ENCODE data around the gene LKAAEAR1.

LKAAEAR1 gene

DNA sequence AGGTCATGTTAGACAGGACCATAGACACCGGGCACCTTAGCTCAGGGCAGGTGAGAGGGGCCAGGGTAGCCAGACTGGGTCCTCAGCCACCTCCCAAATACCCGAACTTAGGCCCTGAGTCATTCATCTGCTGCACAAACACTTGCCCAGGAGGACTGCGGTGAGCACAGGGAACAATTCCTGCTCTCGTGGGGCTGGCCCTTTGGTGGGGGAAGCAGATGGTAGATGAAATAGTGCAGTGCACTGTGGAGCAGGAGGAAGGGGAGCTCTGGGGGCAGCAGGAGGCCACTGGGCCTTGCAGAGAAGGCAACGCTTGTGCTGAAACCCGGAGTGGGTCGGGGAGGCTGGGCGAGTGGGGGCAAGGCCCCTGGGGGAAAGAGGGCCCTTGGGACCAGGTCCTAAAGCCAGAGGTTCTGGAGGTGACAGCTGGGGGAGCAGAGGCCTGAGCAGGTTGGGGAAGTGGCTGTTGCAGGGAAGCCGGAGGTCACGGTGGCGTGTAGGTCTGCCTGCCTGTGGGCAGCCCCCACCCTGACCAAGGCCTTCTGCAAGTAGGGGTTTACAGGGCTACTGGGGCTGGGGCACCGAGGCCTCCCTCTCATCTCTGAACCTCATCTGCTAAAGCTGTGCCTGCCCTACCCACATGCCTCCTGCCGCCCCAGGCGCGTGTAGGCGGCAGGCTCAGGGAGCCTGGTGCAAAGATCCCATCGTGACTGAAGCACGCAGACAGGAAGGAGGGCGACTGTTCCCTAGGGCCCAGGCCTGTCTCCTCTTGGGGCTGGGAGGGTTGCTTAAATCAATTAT, 27.8 kb upstream of the LKAAEAR1 start:
- in situ Hi-C loops (cut with HindIII; ENCODE audit: low sequenced_read_pairs) = loop anchor here (5.0 kb wide), 1 partner anchor 60 kb away; no protein-coding TSS in a partner anchor

DNA sequence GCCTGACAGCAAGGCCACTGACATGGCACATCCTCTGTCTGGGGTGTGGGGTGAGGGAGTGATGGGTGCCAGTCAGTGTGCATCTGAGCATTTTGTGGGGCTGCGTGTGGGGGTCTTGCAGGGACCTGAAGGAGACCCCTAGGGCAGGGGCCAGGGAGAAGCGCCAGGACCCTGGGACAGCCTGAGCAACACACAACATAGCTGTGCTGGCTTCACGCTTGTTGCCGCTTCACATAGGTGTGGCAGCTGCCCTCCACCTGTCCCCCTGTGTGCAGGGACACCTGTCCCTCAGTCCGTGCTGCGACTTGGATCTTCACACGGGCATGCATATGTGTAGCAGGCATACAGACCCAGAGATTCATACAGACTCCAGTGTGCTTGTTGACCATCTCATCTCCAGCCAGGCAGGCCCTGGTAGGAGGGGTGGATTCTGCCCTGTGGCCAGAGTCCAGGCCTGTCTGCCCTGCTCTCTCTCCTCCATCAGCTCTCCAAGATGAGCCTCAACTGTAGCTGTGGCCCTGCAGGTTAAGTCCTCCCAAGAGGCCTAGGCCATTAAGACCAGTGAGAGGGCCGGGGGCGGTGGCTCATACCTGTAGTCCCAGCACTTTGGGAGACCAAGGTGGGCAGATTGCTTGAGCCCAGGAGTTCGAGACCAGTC, 26.3 kb upstream of the LKAAEAR1 start:
- in situ Hi-C loops (cut with HindIII; ENCODE audit: low sequenced_read_pairs) = loop anchor here (5.0 kb wide), 1 partner anchor 58 kb away; no protein-coding TSS in a partner anchor

DNA sequence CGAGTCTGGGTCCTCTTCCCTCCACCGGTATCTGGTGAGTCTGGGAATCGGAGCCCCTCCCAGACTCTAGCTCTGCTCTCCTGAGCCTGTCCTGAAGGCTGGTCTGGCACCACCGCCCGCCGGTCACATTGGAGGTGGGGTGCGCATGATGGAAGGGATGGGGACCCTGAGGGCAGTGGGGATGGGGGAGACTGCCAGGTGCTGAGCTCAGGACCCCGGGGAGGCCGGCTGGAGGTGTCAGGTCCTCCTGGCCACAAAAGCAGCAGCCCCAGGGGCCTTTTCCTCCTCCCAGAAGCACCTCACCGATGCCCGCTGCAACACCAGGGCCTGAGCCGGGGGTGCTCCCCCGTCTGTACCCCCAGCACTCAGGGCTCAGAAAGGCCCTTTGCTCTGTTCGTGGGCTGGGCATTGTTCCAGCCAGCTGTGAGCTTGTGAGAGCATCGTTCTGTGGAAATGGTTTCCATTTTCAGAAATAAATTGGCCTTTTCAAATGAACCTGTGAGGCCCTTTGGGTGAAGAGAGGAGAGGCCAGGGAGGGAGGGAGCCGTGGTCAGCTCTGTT, 25.7 kb upstream of the LKAAEAR1 start:
- in situ Hi-C loops (cut with HindIII; ENCODE audit: low sequenced_read_pairs) = loop anchor here (5.0 kb wide), 1 partner anchor 58 kb away; no protein-coding TSS in a partner anchor

DNA sequence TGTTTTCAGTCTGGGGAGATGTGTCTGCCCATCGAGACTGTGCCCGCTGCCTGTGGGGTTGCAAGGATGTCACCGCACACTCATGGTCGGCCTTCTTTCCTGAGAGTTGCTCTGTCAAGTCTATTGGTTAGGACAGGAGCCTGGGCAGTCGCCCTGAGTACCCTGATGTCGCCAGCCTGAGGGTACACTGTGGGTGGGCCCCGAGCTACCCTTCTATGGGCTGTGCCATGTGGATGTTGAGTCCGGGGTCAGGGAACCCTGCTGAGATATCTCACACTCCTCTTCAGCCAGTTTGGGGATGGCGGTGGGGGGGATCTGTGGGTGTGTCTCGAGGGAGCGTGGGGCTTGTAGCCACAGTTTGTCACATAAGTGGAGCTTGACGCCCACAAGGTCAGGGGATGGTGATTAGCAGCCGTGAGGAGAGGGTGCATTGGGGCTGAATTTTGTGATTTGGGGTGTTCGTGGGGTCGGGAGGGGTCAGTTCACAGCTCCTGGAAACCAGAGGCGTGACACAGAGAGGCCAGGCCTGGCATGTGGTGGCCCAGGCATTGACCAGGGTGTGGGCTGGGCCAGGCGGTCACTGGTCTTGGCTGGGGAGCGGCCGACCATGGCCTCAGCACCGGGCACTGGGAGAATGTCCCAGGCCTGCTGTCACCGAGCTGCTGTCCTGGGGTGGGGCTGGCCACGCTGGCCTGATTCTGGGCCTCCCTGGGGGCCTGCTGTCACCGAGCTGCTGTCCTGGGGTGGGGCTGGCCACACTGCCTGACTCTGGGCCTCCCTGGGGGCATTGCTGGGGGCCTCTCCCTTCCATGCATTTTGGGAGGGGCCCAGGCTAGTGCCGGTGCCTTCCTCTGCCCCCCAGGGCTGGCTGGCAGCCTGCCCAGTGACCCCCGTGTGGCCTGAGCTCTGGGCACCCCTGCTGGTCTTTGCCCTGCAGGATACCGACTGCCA, 24.8 kb upstream of the LKAAEAR1 start:
- in situ Hi-C loops (cut with HindIII; ENCODE audit: low sequenced_read_pairs) = no loop called here

DNA sequence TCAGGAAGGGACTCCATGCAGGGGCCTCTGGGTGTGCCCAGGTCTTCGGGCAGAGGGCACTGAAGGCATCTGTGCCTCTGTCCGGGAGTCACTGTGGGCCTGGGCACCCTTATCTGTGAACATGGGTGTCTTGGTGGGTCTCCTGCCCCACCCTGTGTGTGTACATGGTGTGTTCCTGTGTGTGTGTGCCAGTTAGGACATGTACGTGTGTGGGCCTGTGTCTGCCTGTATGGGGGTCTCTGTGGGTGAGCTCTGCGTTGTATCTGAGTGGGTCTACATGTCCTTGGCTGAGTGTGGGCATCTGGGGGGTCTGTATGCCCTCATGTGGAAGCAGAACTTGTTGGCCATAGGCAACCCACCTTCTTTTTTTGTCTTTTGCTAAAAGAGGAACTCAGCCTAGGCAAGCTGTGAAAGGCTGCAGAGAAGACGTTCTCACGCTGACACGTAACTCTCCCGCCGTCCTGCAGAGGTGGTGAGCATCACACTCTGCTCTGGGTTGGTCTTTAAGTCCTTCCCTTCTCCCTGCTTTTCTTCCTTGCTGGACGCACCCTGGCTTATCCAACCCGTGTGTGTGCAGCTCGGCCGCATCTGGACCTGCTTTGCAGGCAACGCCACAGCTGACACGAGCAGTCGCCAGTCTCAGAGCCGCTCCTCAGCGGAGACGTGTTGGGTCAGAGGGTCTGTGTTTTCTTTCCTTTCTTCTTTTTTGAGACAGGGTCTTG, 23.7 kb upstream of the LKAAEAR1 start:
- in situ Hi-C loops (cut with HindIII; ENCODE audit: low sequenced_read_pairs) = no loop called here

DNA sequence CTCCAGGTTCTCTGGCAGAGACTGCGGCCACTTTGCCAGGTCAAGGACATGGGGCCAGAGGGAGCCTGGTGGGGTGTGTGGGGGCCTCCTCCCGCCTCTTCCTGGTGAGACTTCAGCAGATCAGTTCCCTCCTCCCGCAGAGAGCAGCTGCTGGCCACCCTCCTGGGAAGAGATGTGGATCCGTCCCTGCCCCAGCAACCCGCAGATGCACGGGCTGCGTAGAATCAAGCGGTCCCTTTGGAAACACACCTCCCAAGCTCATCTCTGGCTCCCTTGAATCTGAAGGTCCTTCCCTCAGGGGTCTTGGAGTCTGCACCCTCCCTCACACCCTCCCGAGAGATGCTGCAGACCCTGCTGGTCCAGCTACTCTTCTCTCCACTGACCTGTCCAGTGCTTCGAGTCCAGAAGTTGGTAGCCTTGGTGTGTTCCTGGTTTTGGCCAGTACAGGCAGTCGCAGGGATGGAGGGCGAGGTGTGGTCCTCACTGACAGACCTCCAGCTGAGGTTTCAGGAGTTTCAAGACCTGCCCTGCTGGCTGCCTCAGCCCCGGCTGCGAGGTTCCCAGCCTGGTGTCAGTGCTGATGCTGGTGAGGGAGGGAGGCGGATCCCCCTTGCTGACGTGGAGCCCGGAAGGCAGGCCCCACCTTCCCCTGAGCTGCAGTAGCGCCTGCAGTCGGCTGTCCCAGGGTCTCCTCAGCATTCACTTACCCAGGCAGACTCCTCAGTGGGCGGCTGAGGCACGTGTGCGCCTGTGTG, 23.0 kb upstream of the LKAAEAR1 start, which contains the start of gene NPBWR2:
Gene NPBWR2, minus strand, starts transcription at position 585 of the 755 bp plus-strand sequence. CDS start 734 bp downstream, outside the sequence.
- in situ Hi-C loops (cut with HindIII; ENCODE audit: low sequenced_read_pairs) = no loop called here

DNA sequence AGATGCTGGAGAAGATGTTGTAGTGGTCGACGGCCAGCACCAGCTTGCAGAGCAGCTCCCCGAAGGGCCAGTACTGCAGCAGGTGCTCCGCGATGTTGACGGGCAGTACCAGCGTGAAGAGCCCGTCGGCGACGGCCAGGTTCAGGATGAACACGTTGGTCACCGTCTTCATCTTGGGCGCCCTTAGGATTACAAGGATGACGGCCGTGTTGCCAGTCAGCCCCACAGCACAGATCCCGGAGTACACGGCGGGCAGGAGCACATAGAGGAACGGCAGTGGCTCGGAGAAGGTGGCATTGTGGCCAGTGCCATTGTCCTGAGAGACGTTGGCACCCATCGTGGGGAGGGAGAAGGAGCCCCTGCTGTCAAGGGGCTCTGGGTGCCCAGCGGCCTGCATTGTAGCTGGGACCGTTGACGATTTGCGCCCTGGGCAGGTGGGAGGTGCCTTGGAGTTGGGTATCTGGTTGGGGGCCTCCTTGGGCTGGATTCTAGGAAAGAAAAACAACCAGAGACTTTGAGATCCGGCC, 22.3 kb upstream of the LKAAEAR1 start:
- in situ Hi-C loops (cut with HindIII; ENCODE audit: low sequenced_read_pairs) = no loop called here

DNA sequence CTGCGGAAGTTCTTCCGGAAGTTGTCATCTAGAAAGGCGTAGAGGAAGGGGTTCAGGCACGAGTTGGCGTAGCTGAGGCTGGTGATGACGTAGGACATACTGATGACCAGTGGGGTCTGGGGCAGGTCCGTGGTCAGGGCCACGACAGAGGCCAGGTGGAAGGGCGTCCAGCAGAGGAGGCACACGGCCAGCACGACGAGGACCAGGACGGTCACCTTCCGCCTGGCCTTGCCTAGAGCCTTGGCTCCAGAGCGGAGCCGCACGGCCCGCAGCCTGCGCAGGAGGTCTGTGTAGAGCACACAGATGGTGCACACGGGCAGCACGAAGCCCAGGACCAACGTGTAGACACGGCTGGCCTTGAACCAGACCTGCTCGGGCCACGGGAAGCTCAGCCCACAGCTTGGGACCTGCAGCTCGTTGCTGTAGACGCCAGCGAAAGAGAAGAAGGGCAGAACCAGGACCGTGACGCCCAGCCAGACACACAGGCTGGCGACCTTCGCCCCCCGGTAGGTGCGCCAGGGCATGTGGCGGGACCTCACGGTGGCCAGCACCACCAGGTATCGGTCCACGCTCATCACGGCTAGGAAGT, 21.7 kb upstream of the LKAAEAR1 start:
- in situ Hi-C loops (cut with HindIII; ENCODE audit: low sequenced_read_pairs) = no loop called here

DNA sequence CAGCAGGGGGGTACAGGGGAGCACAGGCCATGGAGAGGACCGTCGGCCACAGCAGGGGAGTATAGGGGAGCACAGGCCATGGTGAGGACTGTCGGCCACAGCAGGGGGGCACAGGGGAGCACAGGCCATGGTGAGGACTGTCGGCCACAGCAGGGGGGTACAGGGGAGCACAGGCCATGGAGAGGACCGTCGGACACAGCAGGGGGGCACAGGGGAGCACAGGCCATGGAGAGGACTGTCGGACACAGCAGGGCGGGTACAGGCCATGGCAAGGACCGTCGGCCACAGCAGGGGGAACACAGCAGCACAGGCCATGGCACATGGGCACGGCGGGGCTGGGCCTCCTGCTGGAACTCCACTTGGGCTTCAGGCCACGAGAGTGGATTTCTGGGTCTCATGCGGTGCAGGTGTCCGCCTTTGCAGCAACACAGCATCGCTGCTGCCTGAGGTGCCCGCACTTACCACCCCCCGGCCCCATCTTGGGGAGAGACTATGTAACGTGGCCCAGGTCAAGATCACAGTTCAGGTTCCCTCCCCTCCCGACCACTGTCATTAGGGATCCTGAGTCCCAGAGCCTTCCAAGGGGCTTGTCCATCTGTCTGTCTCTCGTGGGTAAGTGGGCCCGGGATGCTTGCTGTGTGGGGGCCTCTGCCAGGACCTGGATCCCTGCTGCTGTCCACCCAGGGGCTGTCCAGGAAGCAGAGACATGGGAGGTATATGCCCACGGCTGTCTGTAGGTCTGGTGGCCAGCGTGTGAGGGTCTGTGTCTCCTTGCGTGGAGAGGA, 20.7 kb upstream of the LKAAEAR1 start:
- in situ Hi-C loops (cut with HindIII; ENCODE audit: low sequenced_read_pairs) = no loop called here

DNA sequence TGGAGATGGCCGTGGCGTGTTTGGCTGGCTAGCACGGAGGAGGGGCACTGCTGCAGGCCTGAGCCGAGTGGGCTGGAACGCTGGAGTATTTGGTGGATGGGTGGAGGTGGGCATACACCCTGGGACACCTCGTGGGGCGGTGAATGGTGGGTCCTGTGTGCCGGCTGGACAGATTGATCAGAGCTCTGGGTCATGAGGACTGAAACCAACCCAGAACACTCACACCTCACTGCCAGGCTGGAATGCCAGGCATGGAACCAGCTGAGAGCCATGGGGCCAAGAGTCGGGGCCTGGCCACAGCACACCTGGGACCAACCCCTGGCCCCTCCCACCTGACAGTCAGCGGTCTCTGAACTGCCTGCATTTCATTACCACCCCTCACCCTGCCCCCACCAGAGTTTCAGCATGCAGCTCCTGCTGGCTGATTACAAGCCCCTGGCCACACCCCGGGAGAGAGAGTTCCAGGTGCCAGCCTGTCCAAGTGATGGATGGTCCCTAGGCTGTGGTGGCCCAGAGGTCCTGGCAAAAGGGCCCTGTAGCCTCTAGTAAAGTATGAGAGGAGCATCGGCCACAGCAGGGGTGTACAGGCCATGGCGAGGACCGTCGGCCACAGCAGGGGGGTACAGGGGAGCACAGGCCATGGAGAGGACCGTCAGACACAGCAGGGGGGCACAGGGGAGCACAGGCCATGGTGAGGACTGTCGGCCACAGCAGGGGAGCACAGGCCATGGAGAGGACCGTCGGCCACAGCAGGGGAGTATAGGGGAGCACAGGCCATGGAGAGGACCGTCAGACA, 19.9 kb upstream of the LKAAEAR1 start:
- in situ Hi-C loops (cut with HindIII; ENCODE audit: low sequenced_read_pairs) = no loop called here

DNA sequence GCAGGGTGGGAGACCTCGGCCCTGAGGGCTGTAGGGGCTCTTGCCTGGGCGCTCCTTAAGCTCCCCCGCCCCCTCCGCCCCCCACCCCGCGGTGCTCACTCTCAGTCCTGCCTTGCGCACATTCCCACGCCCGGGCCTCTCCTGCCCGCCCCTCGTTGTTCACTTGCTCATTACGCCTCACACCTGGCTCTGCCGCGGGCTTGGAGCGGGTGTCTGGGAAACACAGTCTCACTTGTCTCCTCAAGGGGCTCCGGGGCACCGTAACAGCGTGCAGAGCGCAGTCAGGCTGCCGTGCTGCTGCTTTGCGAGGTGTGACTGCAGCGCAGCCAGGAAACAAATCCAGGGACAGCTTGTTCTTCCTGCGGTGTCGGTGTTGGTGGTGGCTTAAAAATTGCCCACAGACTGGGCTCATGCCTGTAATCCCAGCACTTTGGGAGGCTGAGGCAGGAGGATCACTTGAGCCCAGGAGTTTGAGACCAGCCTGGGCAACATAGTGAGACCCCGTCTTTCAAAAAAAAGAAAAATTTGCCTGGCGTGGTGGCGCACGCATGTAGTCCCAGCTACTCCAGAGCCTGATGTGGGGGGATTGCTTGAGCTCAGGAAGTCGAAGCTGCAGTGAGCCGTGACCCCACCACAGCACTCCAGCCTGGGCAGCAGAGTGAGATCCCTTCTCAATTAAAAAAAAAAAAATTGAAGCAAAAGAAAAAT, 18.6 kb upstream of the LKAAEAR1 start:
- in situ Hi-C loops (cut with HindIII; ENCODE audit: low sequenced_read_pairs) = no loop called here

DNA sequence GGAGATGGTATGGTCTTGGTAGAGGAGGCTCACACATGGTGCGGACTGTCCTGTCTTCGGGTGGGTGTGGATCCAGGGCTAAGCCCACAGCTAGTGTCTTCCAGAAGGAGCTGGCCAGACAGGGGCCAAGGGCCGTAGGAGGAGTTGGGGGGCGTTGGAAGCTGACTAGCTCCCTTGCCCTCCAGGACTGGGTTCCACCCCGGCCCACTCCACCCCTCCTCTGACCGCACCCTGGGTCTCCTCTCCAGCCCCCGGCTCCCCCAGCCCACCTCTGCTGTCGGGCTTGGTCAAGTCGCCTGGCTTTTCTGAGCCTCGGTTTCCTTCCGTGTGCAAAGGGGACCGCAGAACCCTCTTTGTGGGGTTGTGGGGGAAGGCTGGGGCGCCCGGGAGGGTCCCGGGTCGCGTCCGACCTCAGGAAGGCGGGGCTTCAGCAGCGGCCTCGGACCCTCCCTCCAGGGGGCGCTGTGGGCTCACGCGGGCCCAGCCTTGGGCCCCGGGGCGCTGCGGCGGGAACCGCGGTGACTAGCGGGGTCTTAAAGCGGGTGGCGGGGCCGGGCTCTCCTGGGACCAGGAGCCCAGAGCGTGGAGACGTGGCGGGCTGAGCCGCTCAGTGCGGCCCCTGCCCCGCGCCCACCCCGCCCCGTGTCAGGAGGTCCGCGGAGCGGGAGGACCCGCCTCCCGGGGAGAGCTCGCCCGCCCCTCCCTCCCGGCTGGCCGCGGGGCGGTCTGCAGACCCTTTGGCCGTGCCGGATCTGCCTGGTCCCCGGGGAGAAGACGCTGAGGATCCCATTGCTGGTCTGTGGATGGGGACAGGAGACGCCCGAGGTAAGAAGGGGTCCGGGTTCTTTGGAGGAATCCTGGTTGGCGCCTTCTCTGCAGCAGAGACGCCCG, 17.8 kb upstream of the LKAAEAR1 start:
- in situ Hi-C loops (cut with HindIII; ENCODE audit: low sequenced_read_pairs) = no loop called here

DNA sequence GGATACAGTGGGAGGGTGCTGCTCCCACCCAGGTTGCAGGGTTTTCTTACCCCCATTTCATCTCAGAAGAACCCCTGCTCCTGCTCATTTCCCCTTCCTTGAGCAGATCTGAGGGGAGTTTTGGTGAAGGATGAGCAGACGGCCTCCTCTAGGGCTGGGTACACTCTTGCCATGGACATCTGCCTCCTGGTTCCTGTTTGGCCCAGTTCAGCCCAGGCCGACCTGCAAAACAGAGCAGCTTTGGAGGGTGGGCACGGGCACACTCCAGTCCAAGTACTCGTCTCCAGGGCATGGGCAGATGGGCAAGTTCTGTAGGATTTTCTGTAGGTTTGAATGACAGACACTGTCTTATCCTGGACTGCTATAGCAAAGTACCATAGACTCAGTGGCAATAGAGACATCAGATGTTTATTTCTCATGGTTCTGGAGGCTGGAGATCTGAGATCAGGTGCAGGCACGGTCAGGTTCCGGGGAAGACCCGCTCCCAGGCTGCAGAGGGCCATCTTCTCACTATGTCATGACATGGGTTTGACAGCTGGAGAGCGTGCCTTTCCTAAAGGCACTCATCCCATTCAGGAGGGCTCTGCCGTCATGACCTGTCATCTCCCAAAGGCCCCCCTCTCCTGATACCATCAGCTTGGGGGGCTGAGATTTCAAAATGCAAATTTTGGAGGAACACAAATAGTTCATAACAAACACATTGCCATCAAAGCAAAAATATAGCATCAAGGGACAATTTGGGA, 16.9 kb upstream of the LKAAEAR1 start:
- in situ Hi-C loops (cut with HindIII; ENCODE audit: low sequenced_read_pairs) = no loop called here

DNA sequence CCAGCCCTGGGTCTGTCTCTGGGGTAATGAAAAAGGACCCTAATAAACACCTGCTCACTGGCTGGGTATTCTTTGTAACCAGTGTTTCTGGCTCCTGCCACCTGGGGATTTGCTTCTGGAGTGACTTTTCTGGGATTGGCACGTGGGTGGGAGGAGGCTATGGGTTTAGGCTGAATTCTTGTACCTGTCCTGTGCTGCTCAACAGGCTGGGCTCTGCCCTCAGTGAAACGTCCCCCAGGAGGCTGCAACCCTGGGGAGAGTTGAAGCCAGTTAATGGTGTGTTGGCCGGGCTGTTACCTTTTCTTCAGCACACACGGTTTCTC, 16.3 kb upstream of the LKAAEAR1 start:
- in situ Hi-C loops (cut with HindIII; ENCODE audit: low sequenced_read_pairs) = no loop called here
